ENCODE measurements around the gene UNC80.

UNC80 gene

DNA sequence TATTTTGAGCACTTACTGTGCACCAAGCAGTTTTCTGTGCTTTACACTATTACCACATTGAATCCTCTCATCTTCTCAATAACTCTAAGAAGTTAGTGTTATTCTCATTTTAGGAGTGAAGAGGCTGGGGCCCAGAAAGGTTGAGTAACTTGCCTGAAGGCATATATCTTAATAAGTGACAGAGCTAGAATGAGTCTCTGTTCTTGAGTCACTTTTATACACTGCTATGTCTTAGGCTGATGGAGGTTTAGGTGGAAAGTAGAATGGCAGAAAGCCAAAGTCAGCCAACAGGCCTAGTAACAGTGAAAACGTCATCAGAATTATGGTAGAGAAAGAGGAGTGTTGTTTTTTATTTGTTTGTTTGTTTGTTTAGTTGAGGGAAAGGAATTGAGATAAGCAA lies 202.9 kb downstream of the UNC80 start:
- DNase-seq = no peak
- no peak overlapping the region for H3K4me3 ChIP-seq (ENCODE audit: low read depth, low read length)
- no peaks in the 10 kb centered on the region for H3K27me3 ChIP-seq
- no peaks in the 10 kb centered on the region for H3K4me1 ChIP-seq
- TF ChIP-seq, protein P1, sequence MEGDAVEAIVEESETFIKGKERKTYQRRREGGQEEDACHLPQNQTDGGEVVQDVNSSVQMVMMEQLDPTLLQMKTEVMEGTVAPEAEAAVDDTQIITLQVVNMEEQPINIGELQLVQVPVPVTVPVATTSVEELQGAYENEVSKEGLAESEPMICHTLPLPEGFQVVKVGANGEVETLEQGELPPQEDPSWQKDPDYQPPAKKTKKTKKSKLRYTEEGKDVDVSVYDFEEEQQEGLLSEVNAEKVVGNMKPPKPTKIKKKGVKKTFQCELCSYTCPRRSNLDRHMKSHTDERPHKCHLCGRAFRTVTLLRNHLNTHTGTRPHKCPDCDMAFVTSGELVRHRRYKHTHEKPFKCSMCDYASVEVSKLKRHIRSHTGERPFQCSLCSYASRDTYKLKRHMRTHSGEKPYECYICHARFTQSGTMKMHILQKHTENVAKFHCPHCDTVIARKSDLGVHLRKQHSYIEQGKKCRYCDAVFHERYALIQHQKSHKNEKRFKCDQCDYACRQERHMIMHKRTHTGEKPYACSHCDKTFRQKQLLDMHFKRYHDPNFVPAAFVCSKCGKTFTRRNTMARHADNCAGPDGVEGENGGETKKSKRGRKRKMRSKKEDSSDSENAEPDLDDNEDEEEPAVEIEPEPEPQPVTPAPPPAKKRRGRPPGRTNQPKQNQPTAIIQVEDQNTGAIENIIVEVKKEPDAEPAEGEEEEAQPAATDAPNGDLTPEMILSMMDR (IDR thresholded peaks at IDR 0.05; ENCODE audit: low read depth, low read length) = no peak
- H3K9me3 ChIP-seq = no peaks in the 10 kb centered on the region
- H3K36me3 ChIP-seq = no peaks in the 10 kb centered on the region

DNA sequence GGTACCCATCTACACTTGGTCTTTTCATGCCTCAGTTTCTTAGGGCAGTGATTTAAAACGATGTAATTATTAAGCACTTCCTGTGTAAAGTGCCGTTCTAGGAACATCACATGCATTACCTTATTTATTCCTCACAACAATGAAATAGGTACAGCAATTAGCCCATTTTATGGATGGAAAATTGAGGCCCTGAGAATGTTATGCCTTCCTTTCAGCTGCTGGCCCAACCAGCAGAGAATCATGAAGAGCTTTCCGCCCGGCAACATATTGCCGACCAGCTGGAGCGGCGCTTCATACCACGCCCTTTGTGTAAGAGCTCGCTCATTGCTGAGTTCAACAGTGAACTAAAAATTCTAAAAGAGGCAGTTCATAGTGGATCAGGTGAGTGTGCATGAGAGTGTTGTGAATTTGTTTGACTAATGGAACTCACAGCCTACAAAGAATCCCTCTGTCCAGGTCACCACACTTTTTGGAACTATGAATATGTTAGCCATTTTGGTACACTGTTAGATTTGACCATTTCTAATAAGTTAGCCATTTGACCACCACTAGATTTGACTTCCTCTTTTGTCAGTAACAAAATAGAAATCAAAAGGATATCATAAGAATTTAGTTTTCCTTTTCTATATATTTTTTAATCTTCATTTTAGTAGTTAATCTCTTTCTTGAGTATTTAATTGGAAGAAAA lies 205.2 kb downstream of the UNC80 start:
- TF ChIP-seq, protein P1 (IDR thresholded peaks at IDR 0.05; ENCODE audit: low read depth, low read length) = no peak
- Histone ChIP-seq H3K36me3 (no peaks in the 10 kb centered on the region), H3K4me3 (ENCODE audit: low read depth, low read length) (no peak overlapping the region), H3K27me3 (no peaks in the 10 kb centered on the region), H3K4me1 (no peaks in the 10 kb centered on the region), H3K9me3 (no peaks in the 10 kb centered on the region)
- DNase-seq = no peak

DNA sequence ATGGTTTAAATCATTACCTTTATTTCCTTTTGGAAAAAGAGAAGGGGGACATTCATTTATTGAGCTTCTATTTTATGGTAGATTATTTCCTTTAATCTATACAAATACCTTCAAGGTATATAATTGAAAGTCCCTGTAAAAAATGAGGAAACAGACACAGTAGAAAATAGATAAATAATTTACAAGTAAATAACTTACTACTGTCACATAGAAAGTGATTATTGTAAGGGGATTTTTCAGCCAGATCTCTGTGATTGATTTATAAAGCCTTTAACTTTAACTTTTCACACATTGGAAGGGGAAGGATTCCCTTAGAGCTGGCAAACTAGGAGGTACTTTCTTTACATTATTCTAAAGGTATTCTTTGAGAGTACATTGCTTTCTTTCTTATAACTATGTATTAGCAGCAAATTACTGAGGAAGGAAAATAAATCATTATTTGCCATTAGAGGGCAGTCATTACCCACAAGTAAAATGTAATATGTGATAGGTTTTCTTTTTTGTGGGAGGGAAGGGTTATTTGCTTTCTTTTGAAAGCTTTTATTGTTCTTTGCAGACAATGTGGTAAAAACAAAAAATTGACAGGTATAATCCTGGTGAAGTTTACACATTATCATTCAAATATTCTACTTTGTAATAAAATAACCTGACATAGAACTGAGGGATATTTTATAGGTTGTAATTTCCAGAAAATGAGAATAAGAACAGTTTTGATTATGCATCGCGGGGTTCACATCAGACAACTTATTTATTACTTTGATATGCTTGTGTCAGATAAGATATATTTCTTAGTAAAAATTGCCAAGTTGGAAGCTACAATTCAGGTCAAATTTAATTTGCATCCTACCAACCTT lies 206.0 kb downstream of the UNC80 start:
- Histone ChIP-seq H3K9me3 (no peaks in the 10 kb centered on the region), H3K4me3 (ENCODE audit: low read depth, low read length) (no peak overlapping the region), H3K36me3 (no peaks in the 10 kb centered on the region), H3K27me3 (no peaks in the 10 kb centered on the region), H3K4me1 (no peaks in the 10 kb centered on the region)
- TF ChIP-seq, protein P1 (IDR thresholded peaks at IDR 0.05; ENCODE audit: low read depth, low read length) = peak; percentile 45
- DNase-seq = no peak

DNA sequence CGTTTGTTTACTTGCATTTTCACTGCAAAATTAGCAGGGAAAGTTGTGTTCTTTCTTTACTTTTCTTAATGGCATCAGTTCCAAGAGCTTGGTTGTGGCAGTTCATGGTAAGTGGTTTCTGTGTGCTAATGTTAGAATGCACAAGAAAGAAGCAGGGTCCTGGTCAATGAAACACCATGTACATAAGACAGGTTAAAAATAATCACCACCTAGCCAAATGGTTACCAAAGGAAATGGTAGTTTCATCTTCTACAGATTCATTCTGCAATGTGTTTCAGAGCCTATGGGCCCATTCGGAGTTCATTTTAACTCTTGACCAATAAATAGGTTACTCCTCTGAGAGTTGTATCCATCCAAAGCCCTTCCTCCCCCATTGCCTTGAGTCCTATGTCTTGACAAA lies 212.7 kb downstream of the UNC80 start:
- TF ChIP-seq, protein P1 (IDR thresholded peaks at IDR 0.05; ENCODE audit: low read depth, low read length) = no peak
- no peak for DNase-seq
- Histone ChIP-seq H3K9me3 (no peaks in the 10 kb centered on the region), H3K27me3 (no peaks in the 10 kb centered on the region), H3K36me3 (no peaks in the 10 kb centered on the region), H3K4me3 (ENCODE audit: low read depth, low read length) (no peak overlapping the region), H3K4me1 (no peaks in the 10 kb centered on the region)

DNA sequence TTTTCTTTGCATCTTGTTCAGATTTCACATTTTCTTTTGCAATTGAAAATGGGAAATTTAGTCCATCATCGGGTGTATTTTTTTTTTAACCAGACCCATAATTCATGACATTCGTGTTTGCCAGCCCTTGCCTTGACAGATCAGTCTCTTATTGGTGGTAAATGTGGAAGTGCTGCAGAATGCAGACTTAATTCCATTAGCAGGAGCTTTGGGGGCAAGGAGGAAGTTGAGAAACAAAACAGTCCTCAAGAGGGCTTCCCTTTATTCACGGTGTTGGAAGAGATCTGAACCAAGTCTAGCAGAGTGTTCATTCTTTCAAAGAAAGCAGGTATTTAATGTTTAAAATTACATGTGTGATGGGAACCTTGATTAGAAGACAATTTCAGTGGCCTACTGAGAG lies 214.2 kb downstream of the UNC80 start:
- no peak for DNase-seq
- H3K4me1 ChIP-seq = no peaks in the 10 kb centered on the region
- TF ChIP-seq, protein P1 (IDR thresholded peaks at IDR 0.05; ENCODE audit: low read depth, low read length) = no peak
- H3K27me3 ChIP-seq = no peaks in the 10 kb centered on the region
- no peaks in the 10 kb centered on the region for H3K9me3 ChIP-seq
- H3K36me3 ChIP-seq = no peaks in the 10 kb centered on the region
- no peak overlapping the region for H3K4me3 ChIP-seq (ENCODE audit: low read depth, low read length)

DNA sequence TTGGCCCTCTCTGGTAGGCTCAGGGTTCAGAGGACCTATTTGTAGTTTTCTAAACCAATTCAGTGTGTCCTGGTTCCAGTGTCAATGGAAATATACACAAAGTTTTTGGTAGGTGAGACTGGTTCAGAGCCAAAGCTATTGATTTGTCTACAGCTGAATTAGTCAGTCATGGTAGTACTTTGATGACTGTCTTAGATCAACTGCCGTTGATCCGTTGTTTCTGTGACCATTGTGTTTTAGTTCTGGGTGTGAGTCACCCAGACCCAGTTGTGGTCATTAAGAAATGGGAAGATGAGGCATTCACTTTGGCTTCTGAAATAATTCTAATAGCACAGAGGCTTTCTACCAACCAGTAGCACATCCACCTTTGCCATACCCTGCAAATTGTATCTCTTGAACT lies 214.8 kb downstream of the UNC80 start:
- TF ChIP-seq, protein P1 (IDR thresholded peaks at IDR 0.05; ENCODE audit: low read depth, low read length) = no peak
- Histone ChIP-seq H3K9me3 (no peaks in the 10 kb centered on the region), H3K4me1 (no peaks in the 10 kb centered on the region), H3K27me3 (no peaks in the 10 kb centered on the region), H3K36me3 (no peaks in the 10 kb centered on the region), H3K4me3 (ENCODE audit: low read depth, low read length) (no peak overlapping the region)
- DNase-seq = no peak

All from BE2C (cell line).